ENCODE measurements around the gene TOMM5.

- TF ChIP-seq EZH2 (IDR thresholded peaks at IDR 0.05; ENCODE audit: insufficient read depth, poor library complexity, severe bottlenecking) (no peak), EZH2phosphoT487 (IDR thresholded peaks at IDR 0.05; ENCODE audit: insufficient read depth, low read depth) (no peak)
Observed at GRCh38 chr9:37621273-37622121, 29.1 kb upstream of the TOMM5 start.
